ENCODE measurements around the gene ROR2. TPM values are rescaled to one million over a fixed set of nuclear protein-coding genes. Genes with fewer than 3 reads are reported as not detected.

The ROR2 gene
- total RNA-seq, 2 donors from 2014 or later, result 4.0 to 5.4 TPM

- intact Hi-C loops (cut with DNase I), result no loop called here
These were observed 181.5 kb downstream of the ROR2 start for GRCh38 chr9:91768507-91768906.

GRCh38 chr9:91766315-91767069 is 183.5 kb downstream of the ROR2 start:
- ATAC-seq (no peak), DNase-seq (no peak)
- H3K36me3 ChIP-seq (replicated peaks in 1 of 2; ENCODE audit: insufficient read depth in 1 of 2, low read depth in 2 of 2), result no peaks in the 10 kb centered on the region
- H3K9me3 ChIP-seq, result no peaks in the 10 kb centered on the region
- no peak overlapping the region for H3K4me3 ChIP-seq
- H3K27ac ChIP-seq, result no peak overlapping the region
- no peaks in the 10 kb centered on the region for H3K27me3 ChIP-seq
- WGBS, 2 donors, result 70 to 74% methylated on average over 8 of the region's 8 CpGs
- intact Hi-C loops (cut with DNase I), result no loop called here
- TF ChIP-seq CTCF (IDR thresholded peaks at IDR 0.05) (no peak), POLR2A (IDR thresholded peaks at IDR 0.05) (no peak)
- H3K4me1 ChIP-seq, result no peaks in the 10 kb centered on the region

More at GRCh38 chr9:91768507-91768906, 181.5 kb downstream of the ROR2 start:
- H3K4me3 ChIP-seq, result no peak overlapping the region
- 82 to 90% methylated on average over 15 of the region's 15 CpGs for WGBS, 2 donors
- DNase-seq (no peak), ATAC-seq (no peak)
- no peaks in the 10 kb centered on the region for H3K36me3 ChIP-seq (replicated peaks in 1 of 2; ENCODE audit: insufficient read depth in 1 of 2, low read depth in 2 of 2)
- no peak overlapping the region for H3K27ac ChIP-seq
- H3K9me3 ChIP-seq, result no peaks in the 10 kb centered on the region
- no peaks in the 10 kb centered on the region for H3K27me3 ChIP-seq
- H3K4me1 ChIP-seq, result no peaks in the 10 kb centered on the region
- TF ChIP-seq CTCF (IDR thresholded peaks at IDR 0.05) (no peak), POLR2A (IDR thresholded peaks at IDR 0.05) (no peak)

DNA sequence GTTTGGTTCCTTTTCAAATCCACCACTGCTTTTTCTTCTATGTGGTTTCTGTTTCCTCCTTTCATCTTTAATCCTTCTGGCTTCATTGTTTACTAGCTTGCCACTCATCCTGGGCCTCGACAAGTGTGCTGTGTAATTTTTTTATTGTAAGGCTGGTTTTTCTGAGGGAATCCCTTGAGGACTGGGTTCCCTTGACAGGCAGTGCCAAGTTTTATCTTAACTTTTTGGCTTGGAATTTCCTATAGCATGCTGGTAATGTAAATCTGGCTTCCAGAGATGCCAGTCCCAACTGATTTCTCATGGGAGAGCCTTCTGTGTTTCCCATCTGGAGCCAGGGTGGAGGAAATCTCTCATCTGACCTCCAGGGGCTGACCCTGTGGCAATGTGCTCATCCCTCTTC is 184.7 kb downstream of the ROR2 start:
- DNase-seq (no peak), ATAC-seq (no peak)
- Histone ChIP-seq H3K4me1 (no peaks in the 10 kb centered on the region), H3K27ac (no peak overlapping the region), H3K36me3 (replicated peaks in 1 of 2; ENCODE audit: insufficient read depth in 1 of 2, low read depth in 2 of 2) (no peaks in the 10 kb centered on the region), H3K9me3 (no peaks in the 10 kb centered on the region), H3K4me3 (no peak overlapping the region), H3K27me3 (no peaks in the 10 kb centered on the region)
- intact Hi-C loops (cut with DNase I), result no loop called here
- 17 to 41% methylated on average over 1 of the region's 1 CpG for WGBS, 2 donors
- TF ChIP-seq CTCF (IDR thresholded peaks at IDR 0.05) (no peak), POLR2A (IDR thresholded peaks at IDR 0.05) (no peak)

GRCh38 chr9:91764661-91765060 is 185.4 kb downstream of the ROR2 start:
- Histone ChIP-seq H3K4me3 (no peak overlapping the region), H3K36me3 (replicated peaks in 1 of 2; ENCODE audit: insufficient read depth in 1 of 2, low read depth in 2 of 2) (no peaks in the 10 kb centered on the region), H3K4me1 (no peaks in the 10 kb centered on the region), H3K27ac (no peak overlapping the region), H3K9me3 (no peaks in the 10 kb centered on the region), H3K27me3 (no peaks in the 10 kb centered on the region)
- WGBS, 2 donors, result 72 to 78% methylated on average over 2 of the region's 2 CpGs
- DNase-seq (no peak), ATAC-seq (no peak)
- TF ChIP-seq CTCF (IDR thresholded peaks at IDR 0.05) (no peak), POLR2A (IDR thresholded peaks at IDR 0.05) (no peak)
- intact Hi-C loops (cut with DNase I), result no loop called here

- no peak overlapping the region for H3K27ac ChIP-seq
- TF ChIP-seq POLR2A (IDR thresholded peaks at IDR 0.05), result no peak
- no peak for DNase-seq
- no peak for ATAC-seq
- intact Hi-C loops (cut with DNase I), result no loop called here
- no peak overlapping the region for H3K4me3 ChIP-seq
- H3K9me3 ChIP-seq, result no peaks in the 10 kb centered on the region
- H3K36me3 ChIP-seq (replicated peaks in 1 of 2; ENCODE audit: insufficient read depth in 1 of 2, low read depth in 2 of 2), result no peaks in the 10 kb centered on the region
- H3K27me3 ChIP-seq, result no peaks in the 10 kb centered on the region
- no peaks in the 10 kb centered on the region for H3K4me1 ChIP-seq
- 88 to 92% methylated on average over 3 to 4 of the region's 4 CpGs for WGBS, 2 donors
These were observed 188.7 kb downstream of the ROR2 start for GRCh38 chr9:91761362-91761761.
